HEK293 (cell line): ENCODE data around the gene PHGDH.

Source experiments
- BCL11A ChIP-seq: fragments of 450-650 bp; formaldehyde crosslinking; IDR thresholded peaks from 2 replicates; pipeline ENCODE4 v1.5.1; 2016; ENCODE audit warnings: low read depth, missing biosample characterization, missing genetic modification characterization
- GFI1B ChIP-seq: fragments of 450-650 bp; formaldehyde crosslinking; IDR thresholded peaks from 2 replicates; pipeline ENCODE4 v1.5.1; 2016; ENCODE audit warnings: missing biosample characterization, missing genetic modification characterization
- IKZF3 ChIP-seq: fragments of 450-650 bp; IDR thresholded peaks from 2 replicates; pipeline ENCODE4 v1.5.0; 2018; ENCODE audit warnings: missing biosample characterization, mild to moderate bottlenecking, missing genetic modification characterization, moderate library complexity
- INSM2 ChIP-seq: fragments of 450-650 bp; formaldehyde crosslinking; IDR thresholded peaks from 2 replicates; pipeline ENCODE4 v1.5.1; 2016; ENCODE audit warnings: missing biosample characterization, missing genetic modification characterization
- KLF16 ChIP-seq: fragments of 450-650 bp; formaldehyde crosslinking; IDR thresholded peaks from 2 replicates; pipeline ENCODE4 v1.5.1; 2017; ENCODE audit warnings: missing biosample characterization, missing genetic modification characterization
- SCRT1 ChIP-seq: fragments of 450-650 bp; formaldehyde crosslinking; IDR thresholded peaks from 2 replicates; pipeline ENCODE4 v1.5.1; 2016; ENCODE audit warnings: missing biosample characterization, missing genetic modification characterization, borderline replicate concordance
- SCRT2 ChIP-seq: fragments of 450-650 bp; formaldehyde crosslinking; IDR thresholded peaks from 2 replicates; pipeline ENCODE4 v1.5.1; 2016; ENCODE audit warnings: missing biosample characterization, missing genetic modification characterization
- SETDB1 ChIP-seq: IDR thresholded peaks from one replicate; pipeline ENCODE4 v1.6.1; 2017; ENCODE audit warnings: mild to moderate bottlenecking, low read length, moderate library complexity, mixed read lengths; ENCODE audit not compliant: insufficient read length
- YY1 ChIP-seq: fragments of 450-650 bp; formaldehyde crosslinking; IDR thresholded peaks from 2 replicates; pipeline ENCODE4 v1.5.1; 2018; ENCODE audit warnings: missing biosample characterization, missing genetic modification characterization
- ZBTB1 ChIP-seq: fragments of 450-650 bp; formaldehyde crosslinking; IDR thresholded peaks from 2 replicates; pipeline ENCODE4 v1.5.1; 2016; ENCODE audit warnings: missing biosample characterization, missing genetic modification characterization
- ZBTB49 ChIP-seq: fragments of 450-650 bp; formaldehyde crosslinking; IDR thresholded peaks from 2 replicates; pipeline ENCODE4 v1.5.1; 2016; ENCODE audit warnings: missing biosample characterization, missing genetic modification characterization, low read depth
- ZBTB8A ChIP-seq: fragments of 450-650 bp; formaldehyde crosslinking; IDR thresholded peaks from 2 replicates; pipeline ENCODE4 v1.5.1; 2016; ENCODE audit warnings: missing biosample characterization, missing genetic modification characterization
- ZEB2 ChIP-seq: fragments of 450-650 bp; formaldehyde crosslinking; IDR thresholded peaks from 2 replicates; pipeline ENCODE4 v1.5.1; 2016; ENCODE audit warnings: missing biosample characterization, missing genetic modification characterization
- ZNF112 ChIP-seq: fragments of 450-650 bp; formaldehyde crosslinking; IDR thresholded peaks from 2 replicates; pipeline ENCODE4 v1.5.0; 2017; ENCODE audit warnings: missing biosample characterization, missing genetic modification characterization
- ZNF114 ChIP-seq: fragments of 450-650 bp; formaldehyde crosslinking; IDR thresholded peaks from 2 replicates; pipeline ENCODE4 v1.5.0; 2017; ENCODE audit warnings: missing biosample characterization, missing genetic modification characterization
- ZNF132 ChIP-seq: fragments of 450-650 bp; formaldehyde crosslinking; IDR thresholded peaks from 2 replicates; pipeline ENCODE4 v1.5.1; 2017; ENCODE audit warnings: missing biosample characterization, missing genetic modification characterization, borderline replicate concordance
- ZNF138 ChIP-seq: fragments of 450-650 bp; formaldehyde crosslinking; IDR thresholded peaks from 2 replicates; pipeline ENCODE4 v1.5.1; 2016; ENCODE audit warnings: missing biosample characterization, missing genetic modification characterization, borderline replicate concordance
- ZNF157 ChIP-seq: fragments of 450-650 bp; formaldehyde crosslinking; IDR thresholded peaks from 2 replicates; pipeline ENCODE4 v1.5.1; 2016; ENCODE audit warnings: missing biosample characterization, missing genetic modification characterization
- ZNF2 ChIP-seq: fragments of 450-650 bp; formaldehyde crosslinking; IDR thresholded peaks from 2 replicates; pipeline ENCODE4 v1.5.1; 2016; ENCODE audit warnings: missing biosample characterization, missing genetic modification characterization
- ZNF26 ChIP-seq: fragments of 450-650 bp; formaldehyde crosslinking; IDR thresholded peaks from 2 replicates; pipeline ENCODE4 v1.5.1; 2016; ENCODE audit warnings: missing biosample characterization, missing genetic modification characterization
- ZNF280D ChIP-seq: fragments of 450-650 bp; formaldehyde crosslinking; IDR thresholded peaks from 2 replicates; pipeline ENCODE4 v1.5.1; 2016; ENCODE audit warnings: missing biosample characterization, missing genetic modification characterization
- ZNF324 ChIP-seq: fragments of 450-650 bp; formaldehyde crosslinking; IDR thresholded peaks from 2 replicates; pipeline ENCODE4 v1.5.1; 2016; ENCODE audit warnings: missing biosample characterization, missing genetic modification characterization
- ZNF391 ChIP-seq: fragments of 450-650 bp; formaldehyde crosslinking; IDR thresholded peaks from 2 replicates; pipeline ENCODE4 v1.5.1; 2016; ENCODE audit warnings: low read depth, missing biosample characterization, missing genetic modification characterization, borderline replicate concordance
- ZNF426 ChIP-seq: fragments of 450-650 bp; formaldehyde crosslinking; IDR thresholded peaks from 2 replicates; pipeline ENCODE4 v1.5.1; 2017; ENCODE audit warnings: missing biosample characterization, missing genetic modification characterization, mild to moderate bottlenecking, inconsistent platforms, moderate library complexity
- ZNF48 ChIP-seq: fragments of 450-650 bp; formaldehyde crosslinking; IDR thresholded peaks from 2 replicates; pipeline ENCODE4 v1.5.1; 2016; ENCODE audit warnings: missing biosample characterization, missing genetic modification characterization
- ZNF548 ChIP-seq: fragments of 450-650 bp; formaldehyde crosslinking; IDR thresholded peaks from 2 replicates; pipeline ENCODE4 v1.5.1; 2016; ENCODE audit warnings: missing biosample characterization, missing genetic modification characterization
- ZNF580 ChIP-seq: fragments of 450-650 bp; formaldehyde crosslinking; IDR thresholded peaks from 2 replicates; pipeline ENCODE4 v1.5.1; 2016; ENCODE audit warnings: missing biosample characterization, missing genetic modification characterization
- ZNF610 ChIP-seq: fragments of 450-650 bp; formaldehyde crosslinking; IDR thresholded peaks from 2 replicates; pipeline ENCODE4 v1.5.1; 2016; ENCODE audit warnings: missing biosample characterization, missing genetic modification characterization, borderline replicate concordance
- ZNF664 ChIP-seq: fragments of 450-650 bp; formaldehyde crosslinking; IDR thresholded peaks from 2 replicates; pipeline ENCODE4 v1.5.1; 2016; ENCODE audit warnings: missing biosample characterization, missing genetic modification characterization
- ZNF677 ChIP-seq: fragments of 450-650 bp; IDR thresholded peaks from 2 replicates; pipeline ENCODE4 v1.5.0; 2018; ENCODE audit warnings: missing biosample characterization, mild to moderate bottlenecking, missing genetic modification characterization, moderate library complexity
- ZNF76 ChIP-seq: fragments of 450-650 bp; formaldehyde crosslinking; IDR thresholded peaks from 2 replicates; pipeline ENCODE4; 2016; ENCODE audit warnings: low read depth, missing biosample characterization, missing genetic modification characterization, borderline replicate concordance
- ZNF830 ChIP-seq: fragments of 450-650 bp; IDR thresholded peaks from 2 replicates; pipeline ENCODE4 v1.5.0; 2018; ENCODE audit warnings: missing biosample characterization, missing genetic modification characterization, low read depth, mild to moderate bottlenecking, moderate library complexity

Gene PHGDH

GRCh38 chr1:119712342-119713038 is 756 bp downstream of the PHGDH start (continued):
- no peak for TF ChIP-seq SETDB1
- TF ChIP-seq ZNF664 (tag by site-specific recombination), result no peak
- no peak for TF ChIP-seq ZNF114 (tag by site-specific recombination)
- TF ChIP-seq SCRT2, result no peak
- no peak for TF ChIP-seq BCL11A
- no peak for TF ChIP-seq ZBTB49 (tag by site-specific recombination)
- TF ChIP-seq ZBTB1 (tag by site-specific recombination), result no peak
- peak; percentile 34; the same call in 1 of the 2 replicates for TF ChIP-seq ZBTB8A (tag by site-specific recombination)
- TF ChIP-seq ZNF26 (tag by site-specific recombination), result no peak
- no peak for TF ChIP-seq ZNF580
- TF ChIP-seq KLF16 (tag by site-specific recombination), result 0 out of 2 replicates have a peak, but pooled peaks have one; percentile 9
- TF ChIP-seq ZNF830 (tag by site-specific recombination), result no peak
- no peak; the same call in 1 of the 2 replicates for TF ChIP-seq YY1 (tag by site-specific recombination)
- TF ChIP-seq ZNF132 (tag by site-specific recombination), result no peak
- no peak for TF ChIP-seq ZNF426
- TF ChIP-seq ZNF677 (tag by site-specific recombination), result no peak
- no peak for TF ChIP-seq ZNF138
- TF ChIP-seq ZNF610 (tag by site-specific recombination), result peak; percentile 41; the same call in 1 of the 2 replicates
- TF ChIP-seq ZNF157, result no peak
- no peak for TF ChIP-seq ZNF391 (tag by site-specific recombination)
- 0 out of 2 replicates have a peak, but pooled peaks have one; percentile 12 for TF ChIP-seq ZEB2 (tag by site-specific recombination)
- 0 out of 2 replicates have a peak, but pooled peaks have one; percentile 8 for TF ChIP-seq ZNF2
- TF ChIP-seq IKZF3 (tag by site-specific recombination), result peak; percentile 92
- no peak for TF ChIP-seq ZNF324 (tag by site-specific recombination)
- no peak for TF ChIP-seq ZNF48
- no peak for TF ChIP-seq SCRT1
- 0 out of 2 replicates have a peak, but pooled peaks have one; percentile 8 for TF ChIP-seq ZNF76 (tag by site-specific recombination)
- no peak for TF ChIP-seq ZNF112 (tag by site-specific recombination)
- TF ChIP-seq INSM2 (tag by site-specific recombination), result no peak
- no peak for TF ChIP-seq ZNF548 (tag by site-specific recombination)
- TF ChIP-seq GFI1B (tag by site-specific recombination), result peak; percentile 74
- TF ChIP-seq ZNF280D (tag by site-specific recombination), result no peak
